ENCODE data around the gene SNX30.

DNA sequence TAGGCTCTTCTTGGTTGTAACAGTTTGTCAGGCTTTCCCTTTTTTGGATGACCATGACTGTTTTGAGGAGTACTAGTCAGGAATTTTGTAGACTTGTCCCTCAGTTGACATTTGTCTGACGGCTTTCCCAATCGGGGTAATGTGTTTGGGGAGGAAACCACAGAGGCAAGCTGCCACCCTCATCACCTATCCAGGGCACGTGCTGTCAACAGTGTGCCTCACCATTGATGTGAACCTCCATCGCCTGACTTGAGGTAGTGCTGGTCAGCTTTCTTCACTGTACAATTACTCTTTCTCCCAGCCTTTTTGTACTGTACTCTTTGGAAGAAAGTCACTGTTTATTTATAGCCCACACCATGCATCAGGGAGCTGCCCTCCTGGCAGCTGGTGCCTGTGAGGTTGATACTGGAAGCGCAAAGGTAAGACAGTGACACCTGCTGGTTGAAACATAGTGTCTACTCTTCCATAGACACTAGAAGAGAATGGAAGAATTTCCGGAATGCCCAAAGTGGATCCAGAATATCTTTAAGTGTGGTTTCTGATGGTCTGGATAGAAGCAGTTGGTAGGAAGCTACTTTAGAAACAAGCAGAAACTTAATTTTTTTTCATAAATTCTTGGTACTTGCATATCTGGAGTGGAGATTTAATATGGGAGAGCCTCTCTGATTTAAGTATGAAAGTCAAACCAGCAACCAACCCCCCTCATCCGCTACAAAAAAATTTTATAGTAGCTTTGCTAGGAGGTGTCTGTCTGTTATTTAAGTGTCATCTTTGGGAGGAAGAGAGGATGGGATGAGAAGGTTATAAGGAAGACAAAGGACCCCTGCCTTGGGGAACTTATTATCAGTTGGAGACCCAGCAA lies 69.3 kb downstream of the SNX30 start:
- TF ChIP-seq EZH2 (IDR thresholded peaks at IDR 0.05; ENCODE audit: low read length, unreplicated experiment) (no peak), EZH2phosphoT487 (IDR thresholded peaks at IDR 0.05; ENCODE audit: borderline replicate concordance, low read length) (no peak)
- TF ChIP-seq, protein P1, sequence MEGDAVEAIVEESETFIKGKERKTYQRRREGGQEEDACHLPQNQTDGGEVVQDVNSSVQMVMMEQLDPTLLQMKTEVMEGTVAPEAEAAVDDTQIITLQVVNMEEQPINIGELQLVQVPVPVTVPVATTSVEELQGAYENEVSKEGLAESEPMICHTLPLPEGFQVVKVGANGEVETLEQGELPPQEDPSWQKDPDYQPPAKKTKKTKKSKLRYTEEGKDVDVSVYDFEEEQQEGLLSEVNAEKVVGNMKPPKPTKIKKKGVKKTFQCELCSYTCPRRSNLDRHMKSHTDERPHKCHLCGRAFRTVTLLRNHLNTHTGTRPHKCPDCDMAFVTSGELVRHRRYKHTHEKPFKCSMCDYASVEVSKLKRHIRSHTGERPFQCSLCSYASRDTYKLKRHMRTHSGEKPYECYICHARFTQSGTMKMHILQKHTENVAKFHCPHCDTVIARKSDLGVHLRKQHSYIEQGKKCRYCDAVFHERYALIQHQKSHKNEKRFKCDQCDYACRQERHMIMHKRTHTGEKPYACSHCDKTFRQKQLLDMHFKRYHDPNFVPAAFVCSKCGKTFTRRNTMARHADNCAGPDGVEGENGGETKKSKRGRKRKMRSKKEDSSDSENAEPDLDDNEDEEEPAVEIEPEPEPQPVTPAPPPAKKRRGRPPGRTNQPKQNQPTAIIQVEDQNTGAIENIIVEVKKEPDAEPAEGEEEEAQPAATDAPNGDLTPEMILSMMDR (conservative IDR thresholded peaks at IDR 0.05; ENCODE audit: low read depth, low read length), result peak; percentile 78
